ENCODE data around the gene SLC9A4. TPM values are rescaled to one million over a fixed set of nuclear protein-coding genes. Genes with fewer than 3 reads are reported as not detected.
"Not testable (repeated sequence)": the region's sequence is repeated elsewhere in the genome, so short reads cannot be mapped to it uniquely, and the experiment has no call there.

SLC9A4 gene
- total RNA-seq, 1 donor from 2014 or later = 2.2 TPM

DNA sequence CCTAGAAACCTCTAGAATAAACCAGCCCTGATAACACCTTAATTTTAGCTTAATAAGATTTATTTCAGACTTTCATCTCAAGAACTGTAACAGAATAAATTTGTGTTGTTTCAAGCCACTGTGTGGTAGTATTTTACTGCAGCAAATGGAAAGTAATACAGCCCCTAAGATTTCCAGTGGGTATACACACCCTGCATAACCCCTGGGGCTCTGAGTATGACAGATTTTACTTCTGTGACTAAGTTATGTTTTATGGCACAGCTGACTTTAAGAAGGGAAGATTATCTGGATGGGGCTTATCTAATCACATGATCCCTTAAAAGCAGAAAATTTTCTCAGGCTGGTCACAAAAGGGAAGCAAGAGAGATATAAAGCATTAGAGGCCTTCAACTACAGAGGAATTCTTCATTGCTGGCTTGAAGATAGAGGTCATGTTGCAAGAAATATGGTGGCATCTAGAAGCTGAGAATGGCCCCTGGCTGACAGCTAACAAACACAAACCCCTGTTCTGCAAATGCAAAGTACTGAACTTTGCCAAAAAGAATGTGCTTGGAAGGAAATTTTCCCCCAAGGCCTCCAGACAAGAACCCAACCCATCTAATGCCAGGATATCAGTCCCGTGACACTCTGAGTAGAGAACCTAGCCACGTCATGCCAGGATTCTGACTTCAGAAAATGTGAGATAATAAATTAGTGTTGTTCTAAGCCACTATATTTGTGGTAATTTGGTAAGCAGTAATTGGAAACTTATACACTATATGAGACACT lies 78.5 kb downstream of the SLC9A4 start:
- no peaks in the 10 kb centered on the region for H3K27me3 ChIP-seq (ENCODE audit: control insufficient read depth, insufficient read depth, low read length)
- no peak for DNase-seq (ENCODE audit: low read depth)
- no peaks in the 10 kb centered on the region for H3K36me3 ChIP-seq (ENCODE audit: control insufficient read depth, insufficient read depth, low read length)
- no peak overlapping the region for H3K4me3 ChIP-seq (ENCODE audit: low read depth, low read length)
- no peak for TF ChIP-seq CTCF (IDR thresholded peaks at IDR 0.05; ENCODE audit: insufficient read depth, low read length, poor library complexity, severe bottlenecking)

- no peak for TF ChIP-seq CTCF (IDR thresholded peaks at IDR 0.05; ENCODE audit: insufficient read depth, low read length, poor library complexity, severe bottlenecking)
- Histone ChIP-seq H3K27me3 (ENCODE audit: control insufficient read depth, insufficient read depth, low read length) (no peaks in the 10 kb centered on the region), H3K36me3 (ENCODE audit: control insufficient read depth, insufficient read depth, low read length) (no peaks in the 10 kb centered on the region), H3K4me3 (ENCODE audit: low read depth, low read length) (no peak overlapping the region)
- DNase-seq (ENCODE audit: low read depth) = no peak
These were observed 80.6 kb downstream of the SLC9A4 start for GRCh38 chr2:102553601-102554000.

DNA sequence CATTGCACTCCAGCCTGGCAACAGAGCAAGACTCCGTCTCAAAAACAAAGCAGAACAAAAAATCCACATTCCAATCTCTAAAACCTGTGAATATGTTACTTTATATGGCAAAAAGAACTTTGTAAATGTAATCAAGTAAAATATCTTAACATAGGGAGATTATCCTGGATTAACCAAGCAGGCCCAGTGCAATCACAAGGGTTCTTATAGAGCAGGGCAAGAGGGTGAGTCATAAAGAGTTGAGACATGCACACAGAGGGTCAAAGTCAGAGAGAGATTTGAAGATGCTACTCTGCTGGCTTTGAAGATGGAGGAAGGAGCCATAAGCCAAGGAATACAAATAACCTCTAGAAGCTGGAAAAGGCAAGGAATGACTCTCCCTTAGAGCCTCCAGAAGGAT lies 85.4 kb downstream of the SLC9A4 start:
- no peak for DNase-seq (ENCODE audit: low read depth)
- H3K27me3 ChIP-seq (ENCODE audit: control insufficient read depth, insufficient read depth, low read length) = no peaks in the 10 kb centered on the region
- TF ChIP-seq CTCF (IDR thresholded peaks at IDR 0.05; ENCODE audit: insufficient read depth, low read length, poor library complexity, severe bottlenecking) = no peak
- no peak overlapping the region for H3K4me3 ChIP-seq (ENCODE audit: low read depth, low read length)
- no peaks in the 10 kb centered on the region for H3K36me3 ChIP-seq (ENCODE audit: control insufficient read depth, insufficient read depth, low read length)

DNA sequence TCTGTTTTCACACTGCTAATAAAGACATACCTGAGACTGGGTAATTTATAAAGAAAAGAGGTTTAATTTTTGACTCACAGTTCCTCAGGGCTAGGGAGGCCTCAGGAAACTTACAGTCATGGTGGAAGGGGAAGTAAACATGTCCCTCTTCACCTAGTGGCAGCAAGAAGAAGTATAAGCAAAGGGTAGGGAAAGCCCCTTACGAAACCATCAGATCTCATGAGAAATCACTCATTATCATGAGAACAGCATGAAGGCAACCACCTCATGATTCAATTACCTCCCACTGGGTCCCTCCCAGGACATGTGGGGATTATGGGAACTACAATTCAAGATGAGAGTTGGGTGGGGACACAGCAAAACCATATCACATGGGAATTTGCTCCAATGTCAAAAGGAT lies 89.5 kb downstream of the SLC9A4 start:
- not testable (repeated sequence) for H3K36me3 ChIP-seq (ENCODE audit: control insufficient read depth, insufficient read depth, low read length); DNase-seq (ENCODE audit: low read depth); H3K4me3 ChIP-seq (ENCODE audit: low read depth, low read length); H3K27me3 ChIP-seq (ENCODE audit: control insufficient read depth, insufficient read depth, low read length)

GRCh38 chr2:102575888-102576287 lies 102.9 kb downstream of the SLC9A4 start:
- DNase-seq (ENCODE audit: low read depth) = no peak
- no peaks in the 10 kb centered on the region for H3K36me3 ChIP-seq (ENCODE audit: control insufficient read depth, insufficient read depth, low read length)
- no peak for TF ChIP-seq CTCF (IDR thresholded peaks at IDR 0.05; ENCODE audit: insufficient read depth, low read length, poor library complexity, severe bottlenecking)
- no peak overlapping the region for H3K4me3 ChIP-seq (ENCODE audit: low read depth, low read length)
- H3K27me3 ChIP-seq (ENCODE audit: control insufficient read depth, insufficient read depth, low read length) = no peaks in the 10 kb centered on the region

GRCh38 chr2:102578376-102578775 lies 105.3 kb downstream of the SLC9A4 start:
- H3K4me3 ChIP-seq (ENCODE audit: low read depth, low read length) = no peak overlapping the region
- no peaks in the 10 kb centered on the region for H3K36me3 ChIP-seq (ENCODE audit: control insufficient read depth, insufficient read depth, low read length)
- no peaks in the 10 kb centered on the region for H3K27me3 ChIP-seq (ENCODE audit: control insufficient read depth, insufficient read depth, low read length)
- TF ChIP-seq CTCF (IDR thresholded peaks at IDR 0.05; ENCODE audit: insufficient read depth, low read length, poor library complexity, severe bottlenecking) = no peak
- DNase-seq (ENCODE audit: low read depth) = no peak
